GM21367 (cell line): Measurements from ENCODE around the gene SH3PXD2B.

ENCODE experiments used
- ATAC-seq: cut with Tn5 transposase; IDR thresholded peaks from one replicate; pipeline ENCODE4 v1.9.1; 2021; ENCODE audit not compliant: unreplicated experiment

Gene SH3PXD2B

GRCh38 chr5:172453986-172454357 is 353 bp downstream of the SH3PXD2B start:
- peak; percentile 15 for ATAC-seq

- ATAC-seq, result no peak
Measured at GRCh38 chr5:172453206-172453985, 929 bp downstream of the SH3PXD2B start.

GRCh38 chr5:172452398-172453205 is 1.7 kb downstream of the SH3PXD2B start:
- no peak for ATAC-seq

- ATAC-seq, result no peak
Measured at GRCh38 chr5:172451771-172452197, 2.5 kb downstream of the SH3PXD2B start.

GRCh38 chr5:172450861-172451695 is 3.2 kb downstream of the SH3PXD2B start:
- no peak for ATAC-seq

- no peak for ATAC-seq
Measured at GRCh38 chr5:172450453-172450852, 3.9 kb downstream of the SH3PXD2B start.

GRCh38 chr5:172448999-172449398 is 5.3 kb downstream of the SH3PXD2B start:
- ATAC-seq, result no peak

GRCh38 chr5:172447646-172448365 is 6.5 kb downstream of the SH3PXD2B start:
- ATAC-seq, result no peak

- no peak for ATAC-seq
Measured at GRCh38 chr5:172446336-172447051, 7.8 kb downstream of the SH3PXD2B start.

- ATAC-seq, result no peak
Measured at GRCh38 chr5:172445866-172446265, 8.5 kb downstream of the SH3PXD2B start.

GRCh38 chr5:172444626-172445365 is 9.5 kb downstream of the SH3PXD2B start:
- ATAC-seq, result no peak

- no peak for ATAC-seq
Measured at GRCh38 chr5:172444110-172444510, 10.2 kb downstream of the SH3PXD2B start.

GRCh38 chr5:172443441-172444109 is 10.8 kb downstream of the SH3PXD2B start:
- ATAC-seq, result no peak

- ATAC-seq, result no peak
Measured at GRCh38 chr5:172442592-172442991, 11.7 kb downstream of the SH3PXD2B start.

- no peak for ATAC-seq
Measured at GRCh38 chr5:172441262-172441751, 13.0 kb downstream of the SH3PXD2B start.

GRCh38 chr5:172440486-172440885 is 13.8 kb downstream of the SH3PXD2B start:
- ATAC-seq, result no peak

- no peak for ATAC-seq
Measured at GRCh38 chr5:172439785-172440477, 14.4 kb downstream of the SH3PXD2B start.

- no peak for ATAC-seq
Measured at GRCh38 chr5:172438319-172438668, 16.0 kb downstream of the SH3PXD2B start.
